GM18498 (cell line): Measurements from ENCODE around the gene LINC00632.
"Not testable (repeated sequence)": the region's sequence is repeated elsewhere in the genome, so short reads cannot be mapped to it uniquely, and the experiment has no call there.

Experiments used
- ATAC-seq: cut with Tn5 transposase; IDR thresholded peaks from one replicate; pipeline ENCODE4 v1.9.1; 2021; ENCODE audit warnings: mild to moderate bottlenecking, moderate library complexity; ENCODE audit not compliant: unreplicated experiment

The LINC00632 gene

GRCh38 chrX:140709421-140709846, at the start of gene LINC00632:
LINC00632 (plus strand) TSS chrX:140709759.
- no peak for ATAC-seq

DNA sequence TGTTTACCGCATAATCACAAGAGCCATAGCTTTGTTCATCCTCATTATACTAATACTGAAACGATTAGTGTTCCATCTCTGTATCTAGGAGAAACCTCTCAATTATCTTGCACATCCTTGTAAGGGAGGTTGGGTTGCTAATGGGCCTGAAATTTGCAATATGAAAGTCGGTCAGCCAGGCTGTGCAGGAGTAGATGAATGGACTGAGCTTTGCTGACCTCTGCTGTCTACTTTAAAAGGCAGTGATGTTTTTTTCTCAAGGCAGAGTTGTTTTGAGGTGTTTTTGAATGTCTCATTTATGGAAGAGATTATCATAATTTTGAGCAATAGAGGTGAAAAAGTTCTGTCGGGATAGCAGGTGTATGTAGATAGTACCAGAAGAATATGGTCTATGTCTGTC, 47.9 kb upstream of the LINC00632 start:
- no peak for ATAC-seq

- no peak for ATAC-seq
These were observed 44.6 kb upstream of the LINC00632 start for GRCh38 chrX:140664939-140665338.

DNA sequence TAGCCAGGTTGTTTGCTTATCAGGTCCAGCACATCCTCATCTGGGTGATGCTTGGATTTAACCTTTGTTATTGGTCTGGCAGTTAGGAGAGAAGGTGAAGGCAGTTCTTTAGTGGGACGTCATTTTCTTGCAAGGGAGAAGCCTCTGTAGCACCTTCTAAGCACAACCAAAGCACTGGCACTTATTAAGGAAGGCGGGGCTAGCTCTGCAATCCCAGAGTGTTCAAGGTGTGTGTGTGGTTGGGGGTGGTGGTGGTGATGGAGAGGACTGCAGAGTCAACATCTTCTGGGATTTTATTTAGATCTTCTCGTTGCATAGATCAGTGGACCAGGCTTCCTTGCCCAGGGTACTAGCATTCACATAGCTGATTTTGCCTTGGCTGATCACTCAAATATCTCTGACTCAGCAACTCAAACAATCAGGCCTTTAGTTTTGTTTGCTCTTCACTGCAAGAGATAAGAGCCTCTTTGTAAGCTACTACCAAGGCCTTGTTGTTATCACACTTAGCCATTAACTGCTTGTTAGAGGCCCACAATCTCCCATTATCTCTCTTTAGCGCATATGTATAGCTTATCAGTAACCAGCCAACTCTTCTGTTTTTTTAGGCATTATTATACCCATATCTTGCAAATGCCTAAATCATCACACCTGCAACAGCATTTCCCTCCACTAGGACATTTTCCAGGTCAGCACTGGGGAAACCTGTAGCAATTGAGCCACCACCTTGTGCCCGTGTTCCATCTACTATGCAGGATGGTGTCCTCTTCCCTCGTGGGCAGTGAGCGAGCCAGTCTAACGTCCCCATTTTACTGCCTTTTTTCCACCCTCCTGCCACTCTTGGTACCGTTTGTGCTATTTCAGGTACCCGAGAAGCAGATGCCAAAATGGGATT, 36.5 kb upstream of the LINC00632 start:
- ATAC-seq = no peak

DNA sequence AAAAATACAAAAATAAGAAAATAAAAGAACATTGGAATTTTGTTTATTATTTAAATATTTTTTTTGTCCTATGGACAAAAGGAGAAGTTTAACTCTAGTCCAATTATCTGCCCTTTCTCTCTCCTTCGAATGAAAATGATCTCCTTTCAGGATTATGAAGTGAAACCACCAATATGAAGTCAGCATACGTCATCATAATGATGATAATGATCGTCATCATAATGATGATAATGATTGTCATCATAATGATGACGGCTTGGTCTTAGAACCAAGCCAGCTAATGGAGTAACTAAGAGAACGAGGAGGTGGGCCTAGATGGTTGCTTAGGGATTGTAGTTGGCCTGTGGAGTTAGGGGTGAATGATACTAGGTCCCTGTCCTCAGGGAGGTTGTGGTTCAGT, 21.9 kb upstream of the LINC00632 start:
- ATAC-seq = no peak

GRCh38 chrX:140691596-140691995, 18.0 kb upstream of the LINC00632 start:
- not testable (repeated sequence) for ATAC-seq

DNA sequence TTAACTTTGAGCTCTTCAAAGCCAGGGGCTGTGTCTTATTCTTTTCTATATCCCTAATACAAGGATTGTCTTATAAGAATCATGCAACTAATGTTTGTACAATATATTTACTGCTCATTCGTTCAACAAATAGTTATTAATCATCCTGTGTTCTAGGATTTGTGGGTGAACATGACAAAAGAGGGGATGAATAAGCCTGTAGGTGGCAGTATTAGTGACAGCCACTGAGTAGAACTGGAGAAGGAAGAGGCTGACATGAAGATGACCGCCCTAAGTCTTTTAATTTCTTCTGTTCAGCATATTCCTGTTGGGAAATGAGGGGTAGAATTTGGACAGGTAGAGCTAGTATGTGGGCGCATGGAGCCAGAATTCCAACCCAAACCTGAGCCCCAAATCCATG, 11.9 kb upstream of the LINC00632 start:
- ATAC-seq = no peak

GRCh38 chrX:140701480-140701879, 8.1 kb upstream of the LINC00632 start:
- ATAC-seq = peak; percentile 56

DNA sequence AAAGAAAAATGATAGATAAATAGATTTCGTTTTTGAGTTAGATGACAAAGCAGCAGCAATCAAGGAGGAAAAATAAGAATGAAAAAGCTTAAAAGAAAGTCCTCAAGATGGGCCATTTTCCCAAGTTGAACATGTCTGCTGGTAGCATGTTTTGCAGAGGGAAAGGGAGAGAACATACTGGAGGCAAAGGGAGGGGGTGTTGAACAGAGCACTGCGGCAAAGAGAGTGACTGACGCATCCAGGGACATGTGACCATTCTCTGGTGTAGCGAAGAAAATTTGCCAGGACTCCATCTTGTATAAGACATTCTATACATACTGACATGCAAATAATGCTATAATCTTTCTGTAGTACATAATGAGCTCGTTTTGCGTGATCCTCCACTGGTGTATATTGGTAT, 1.2 kb downstream of the LINC00632 start:
- ATAC-seq = no peak

- ATAC-seq = no peak
These were observed 2.3 kb downstream of the LINC00632 start for GRCh38 chrX:140711894-140712293.

DNA sequence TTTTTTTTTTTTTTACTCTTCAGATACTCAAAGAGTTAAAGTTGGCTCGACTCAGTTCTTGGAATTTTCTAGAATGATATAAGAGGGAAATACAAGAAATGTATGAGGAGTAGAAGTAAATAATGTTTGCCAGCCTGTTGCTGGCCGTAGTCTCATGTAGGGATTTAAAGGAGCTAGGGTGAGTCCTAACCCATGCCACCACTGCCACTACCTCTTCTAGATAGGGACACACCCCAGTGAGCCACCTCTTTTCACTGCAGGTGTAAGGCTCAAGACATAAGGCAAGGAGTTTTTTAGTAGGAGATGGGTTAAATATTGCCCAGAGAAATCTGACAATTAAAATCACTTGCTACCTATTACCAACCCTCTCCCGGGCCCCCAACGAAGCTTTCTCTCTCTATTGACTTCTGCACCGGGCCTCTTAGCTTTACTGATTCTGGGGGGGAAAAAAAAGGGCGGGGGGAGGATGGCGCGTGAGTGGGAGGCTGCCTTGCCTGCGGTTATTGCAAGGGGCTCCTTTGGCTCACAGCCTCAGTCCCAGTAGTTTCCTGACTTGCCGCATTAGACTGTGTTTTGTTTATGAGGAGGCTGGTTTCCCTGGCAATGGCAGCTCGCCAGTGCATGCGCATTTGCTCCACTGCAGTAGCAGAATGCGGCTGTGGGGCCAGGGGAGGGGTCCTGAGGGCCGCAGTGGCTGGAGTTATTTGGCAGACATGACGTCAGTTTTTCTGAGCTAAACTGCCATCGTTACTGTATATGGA, 3.0 kb downstream of the LINC00632 start:
- no peak for ATAC-seq

DNA sequence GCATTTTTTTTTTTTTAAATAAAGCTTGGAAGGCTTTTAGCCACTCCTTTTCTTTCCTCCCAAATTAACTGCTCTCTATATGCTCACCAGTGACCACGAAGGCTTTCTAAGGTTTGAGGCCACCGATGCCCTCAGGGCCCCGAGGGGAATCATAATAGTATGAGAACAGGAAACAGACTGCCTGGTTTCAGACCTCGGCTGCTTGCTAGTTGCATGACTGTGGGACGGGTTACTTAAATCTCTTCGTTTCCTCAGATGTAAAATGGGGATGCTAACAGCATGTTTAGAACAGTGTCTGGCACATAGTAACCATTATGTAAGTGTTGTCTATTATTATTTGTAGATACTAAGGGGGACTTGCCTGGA, 3.6 kb downstream of the LINC00632 start:
- ATAC-seq = no peak

DNA sequence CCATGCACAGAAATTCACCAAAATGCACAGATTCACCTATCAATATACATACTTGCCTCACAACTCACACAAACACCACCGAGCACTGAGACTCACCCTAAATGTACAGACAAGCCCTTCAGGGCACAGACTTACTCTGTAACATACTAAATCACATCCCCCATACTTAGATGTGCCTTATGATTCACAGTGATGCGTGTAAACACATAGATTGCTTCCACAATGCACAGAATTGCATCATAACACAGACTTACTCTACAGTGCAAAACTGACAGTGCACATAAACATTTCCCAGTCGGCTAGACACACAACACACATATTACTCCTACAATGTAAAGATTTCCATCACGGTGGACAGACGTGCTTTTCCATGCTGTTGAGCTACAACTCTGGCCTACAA, 6.2 kb downstream of the LINC00632 start:
- no peak for ATAC-seq

DNA sequence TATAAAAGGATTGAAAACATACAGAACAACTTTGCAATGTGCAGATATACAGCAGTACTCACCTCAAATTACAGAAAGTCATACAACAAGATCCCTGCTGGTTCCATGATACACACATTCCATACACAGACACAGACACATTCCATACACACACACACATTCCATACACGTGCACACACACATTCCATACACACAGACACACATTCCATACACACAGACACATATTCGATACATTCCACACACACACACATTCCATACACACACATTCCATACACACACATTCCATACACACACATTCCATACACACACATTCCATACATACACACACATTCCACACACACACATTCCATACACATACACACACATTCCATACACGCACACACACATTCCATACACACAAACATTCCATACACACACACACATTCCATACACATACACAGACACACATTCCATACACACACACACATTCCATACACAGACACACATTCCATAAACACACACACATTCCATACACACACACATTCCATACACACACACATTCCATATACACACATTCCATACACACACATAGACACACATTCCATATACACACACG, 13.7 kb downstream of the LINC00632 start:
- ATAC-seq = no peak

DNA sequence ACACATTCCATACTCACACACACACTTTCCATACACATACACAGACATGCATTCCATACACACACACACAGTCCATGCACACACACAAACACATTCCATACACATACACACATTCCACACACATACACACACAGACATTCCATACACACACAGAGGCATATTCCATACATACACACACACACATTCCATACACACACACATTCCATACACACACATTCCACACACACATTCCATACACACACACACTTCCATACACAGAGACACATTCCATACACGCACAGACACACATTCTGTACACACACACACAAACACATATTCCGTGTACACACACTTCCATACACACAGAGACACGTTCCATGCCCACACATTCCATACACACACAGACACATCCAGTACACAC, 14.8 kb downstream of the LINC00632 start:
- no peak for ATAC-seq

DNA sequence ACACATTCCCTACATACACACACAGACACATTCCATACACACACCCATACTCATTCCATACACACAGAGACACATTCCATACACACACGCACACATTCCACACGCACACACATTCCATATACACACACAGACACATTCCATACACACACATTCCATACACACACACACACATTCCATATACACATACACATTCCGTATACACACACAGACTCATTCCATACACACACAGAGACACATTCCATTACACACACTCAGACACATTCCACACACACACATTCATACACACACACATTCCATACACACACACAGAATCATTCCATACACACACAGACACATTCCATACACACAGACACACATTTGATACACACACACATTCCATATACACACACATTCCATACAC, 15.2 kb downstream of the LINC00632 start:
- ATAC-seq = no peak

DNA sequence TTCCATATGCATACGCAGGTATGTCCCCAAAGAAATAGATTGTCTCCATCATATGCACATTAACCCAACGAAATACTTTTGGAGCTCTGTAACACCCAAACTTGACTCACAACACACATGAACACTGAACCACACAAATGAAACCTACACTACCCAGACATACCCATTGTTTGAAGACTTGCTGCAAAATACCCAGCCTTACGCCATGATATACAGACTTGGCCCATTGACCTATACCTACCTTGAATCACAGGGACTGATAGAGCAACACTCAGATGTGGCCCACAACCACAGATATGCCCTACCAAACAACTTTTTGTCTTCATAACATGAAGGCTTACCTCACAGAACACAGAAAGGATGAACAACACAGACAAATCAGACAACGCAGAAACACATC, 15.9 kb downstream of the LINC00632 start:
- ATAC-seq = no peak

DNA sequence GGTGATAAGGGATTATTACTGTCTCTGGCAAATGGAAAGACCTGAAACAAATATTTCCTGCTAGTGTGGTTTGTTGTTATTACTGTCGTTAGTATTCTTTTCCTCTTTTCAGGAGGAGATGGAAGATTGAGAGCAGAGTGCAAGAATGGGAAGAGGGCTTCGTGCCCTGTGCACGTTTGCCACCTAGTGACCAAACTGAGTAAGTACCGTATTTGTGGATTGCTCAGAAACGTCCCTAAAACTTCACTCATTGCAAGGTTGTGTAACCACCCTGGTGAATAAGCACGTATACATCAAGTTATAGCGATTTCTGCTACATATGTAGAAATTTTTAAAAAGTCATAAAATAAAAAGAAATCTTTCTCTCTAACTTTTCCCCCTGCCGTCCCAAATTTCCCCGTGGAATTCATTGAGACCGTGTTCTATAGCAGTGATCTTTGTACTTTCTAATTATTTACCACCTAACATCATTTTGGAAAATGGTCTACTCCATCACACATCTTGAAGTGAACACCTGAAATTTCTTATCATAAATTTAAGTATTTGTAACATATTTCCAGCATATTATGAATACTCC, 24.3 kb downstream of the LINC00632 start:
- ATAC-seq = peak; percentile 56

- ATAC-seq = no peak
These were observed 34.5 kb downstream of the LINC00632 start for GRCh38 chrX:140744085-140744484.

GRCh38 chrX:140756941-140757340, 47.4 kb downstream of the LINC00632 start:
- ATAC-seq = no peak

DNA sequence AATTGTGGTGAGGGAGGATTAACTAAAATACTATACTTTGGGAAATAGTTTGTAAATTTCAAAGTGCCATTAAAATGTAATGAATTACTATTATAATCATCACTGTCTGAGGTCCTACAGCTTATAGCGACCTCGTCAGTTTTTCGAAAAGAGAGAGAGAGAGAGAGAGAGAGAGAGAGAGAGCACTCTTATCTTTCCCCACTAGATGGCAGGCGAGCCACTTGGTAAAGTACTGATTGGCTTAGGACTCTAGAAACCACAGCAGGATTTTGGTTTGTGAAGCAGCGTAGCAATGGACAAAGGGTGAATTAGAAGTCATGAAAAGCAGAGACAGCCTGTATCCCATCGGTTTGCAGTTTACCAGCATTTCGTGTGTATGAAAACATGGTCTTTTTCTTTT, 52.5 kb downstream of the LINC00632 start:
- ATAC-seq = peak; percentile 82
